ENCODE measurements around the gene FNDC11. TPM values are rescaled to one million over a fixed set of nuclear protein-coding genes. Genes with fewer than 3 reads are reported as not detected.

Gene FNDC11, protein sequence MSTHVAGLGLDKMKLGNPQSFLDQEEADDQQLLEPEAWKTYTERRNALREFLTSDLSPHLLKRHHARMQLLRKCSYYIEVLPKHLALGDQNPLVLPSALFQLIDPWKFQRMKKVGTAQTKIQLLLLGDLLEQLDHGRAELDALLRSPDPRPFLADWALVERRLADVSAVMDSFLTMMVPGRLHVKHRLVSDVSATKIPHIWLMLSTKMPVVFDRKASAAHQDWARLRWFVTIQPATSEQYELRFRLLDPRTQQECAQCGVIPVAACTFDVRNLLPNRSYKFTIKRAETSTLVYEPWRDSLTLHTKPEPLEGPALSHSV
- not detected for polyA plus RNA-seq (2012; ENCODE audit: insufficient read length, low read depth)

DNA sequence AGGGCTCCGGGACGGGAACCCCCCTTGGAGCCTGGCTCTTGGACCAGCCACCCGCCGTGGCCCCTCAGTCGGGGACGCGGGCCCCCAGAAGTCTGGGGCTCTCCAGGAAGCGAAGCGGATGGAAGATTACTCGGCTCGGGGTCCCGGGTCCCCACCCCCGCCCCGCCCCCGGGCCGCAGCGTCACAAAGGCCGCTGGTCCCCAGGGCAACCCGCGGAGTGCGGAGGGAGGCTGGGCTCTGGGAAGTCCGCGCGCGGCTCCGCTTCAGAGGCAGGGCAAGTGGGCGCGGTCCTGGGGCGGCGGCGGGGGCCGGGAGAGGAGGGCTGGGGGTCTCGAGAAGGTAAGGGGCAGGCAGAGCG is at the start of gene FNDC11:
FNDC11 (plus strand) TSS at position 227 of the 358 bp plus-strand sequence. CDS start 1,505 bp downstream, outside the sequence.
- no peak for TF ChIP-seq FOXP2 (optimal IDR thresholded peaks at IDR 0.05; ENCODE audit: borderline replicate concordance, extremely low read depth, extremely low read length, insufficient read depth)
- TF ChIP-seq, protein P1, sequence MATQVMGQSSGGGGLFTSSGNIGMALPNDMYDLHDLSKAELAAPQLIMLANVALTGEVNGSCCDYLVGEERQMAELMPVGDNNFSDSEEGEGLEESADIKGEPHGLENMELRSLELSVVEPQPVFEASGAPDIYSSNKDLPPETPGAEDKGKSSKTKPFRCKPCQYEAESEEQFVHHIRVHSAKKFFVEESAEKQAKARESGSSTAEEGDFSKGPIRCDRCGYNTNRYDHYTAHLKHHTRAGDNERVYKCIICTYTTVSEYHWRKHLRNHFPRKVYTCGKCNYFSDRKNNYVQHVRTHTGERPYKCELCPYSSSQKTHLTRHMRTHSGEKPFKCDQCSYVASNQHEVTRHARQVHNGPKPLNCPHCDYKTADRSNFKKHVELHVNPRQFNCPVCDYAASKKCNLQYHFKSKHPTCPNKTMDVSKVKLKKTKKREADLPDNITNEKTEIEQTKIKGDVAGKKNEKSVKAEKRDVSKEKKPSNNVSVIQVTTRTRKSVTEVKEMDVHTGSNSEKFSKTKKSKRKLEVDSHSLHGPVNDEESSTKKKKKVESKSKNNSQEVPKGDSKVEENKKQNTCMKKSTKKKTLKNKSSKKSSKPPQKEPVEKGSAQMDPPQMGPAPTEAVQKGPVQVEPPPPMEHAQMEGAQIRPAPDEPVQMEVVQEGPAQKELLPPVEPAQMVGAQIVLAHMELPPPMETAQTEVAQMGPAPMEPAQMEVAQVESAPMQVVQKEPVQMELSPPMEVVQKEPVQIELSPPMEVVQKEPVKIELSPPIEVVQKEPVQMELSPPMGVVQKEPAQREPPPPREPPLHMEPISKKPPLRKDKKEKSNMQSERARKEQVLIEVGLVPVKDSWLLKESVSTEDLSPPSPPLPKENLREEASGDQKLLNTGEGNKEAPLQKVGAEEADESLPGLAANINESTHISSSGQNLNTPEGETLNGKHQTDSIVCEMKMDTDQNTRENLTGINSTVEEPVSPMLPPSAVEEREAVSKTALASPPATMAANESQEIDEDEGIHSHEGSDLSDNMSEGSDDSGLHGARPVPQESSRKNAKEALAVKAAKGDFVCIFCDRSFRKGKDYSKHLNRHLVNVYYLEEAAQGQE (IDR thresholded peaks at IDR 0.05; ENCODE audit: insufficient read depth in 1 of 2, low read depth in 2 of 2, low read length in 2 of 2), result no peak
- TF ChIP-seq TAF1 (IDR thresholded peaks at IDR 0.05; ENCODE audit: borderline replicate concordance, insufficient read depth, low read length), result no peak
- no peak for TF ChIP-seq SIN3A (IDR thresholded peaks at IDR 0.05; ENCODE audit: borderline replicate concordance, insufficient read depth, low read length)
- TF ChIP-seq POLR2AphosphoS5 (IDR thresholded peaks at IDR 0.05; ENCODE audit: low read depth, low read length), result no peak

DNA sequence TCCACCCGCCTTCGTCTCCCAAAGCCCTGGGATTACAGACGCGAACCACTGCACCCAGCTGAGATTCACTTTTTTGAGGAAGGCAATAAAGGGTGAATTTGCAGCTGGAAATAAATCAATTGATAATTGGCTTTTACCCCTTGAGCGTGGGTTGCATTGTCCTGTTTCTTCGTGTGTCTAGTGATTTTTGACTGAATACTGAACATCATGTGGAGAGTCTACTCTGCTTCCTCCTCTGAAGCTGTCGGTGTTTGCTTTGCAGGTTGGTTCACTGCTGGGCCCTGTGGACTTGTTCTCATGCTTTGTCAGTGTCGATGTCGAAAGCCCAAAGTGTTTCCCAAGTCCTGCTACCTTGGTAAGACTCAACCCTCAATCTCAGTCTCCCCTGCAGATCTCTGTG is 49.3 kb upstream of the FNDC11 start:
- TF ChIP-seq TAF1 (IDR thresholded peaks at IDR 0.05; ENCODE audit: borderline replicate concordance, insufficient read depth, low read length) (no peak), POLR2AphosphoS5 (IDR thresholded peaks at IDR 0.05; ENCODE audit: low read depth, low read length) (no peak), FOXP2 (optimal IDR thresholded peaks at IDR 0.05; ENCODE audit: borderline replicate concordance, extremely low read depth, extremely low read length, insufficient read depth) (no peak), SIN3A (IDR thresholded peaks at IDR 0.05; ENCODE audit: borderline replicate concordance, insufficient read depth, low read length) (no peak)
- TF ChIP-seq, protein P1 (IDR thresholded peaks at IDR 0.05; ENCODE audit: insufficient read depth in 1 of 2, low read depth in 2 of 2, low read length in 2 of 2), result no peak

DNA sequence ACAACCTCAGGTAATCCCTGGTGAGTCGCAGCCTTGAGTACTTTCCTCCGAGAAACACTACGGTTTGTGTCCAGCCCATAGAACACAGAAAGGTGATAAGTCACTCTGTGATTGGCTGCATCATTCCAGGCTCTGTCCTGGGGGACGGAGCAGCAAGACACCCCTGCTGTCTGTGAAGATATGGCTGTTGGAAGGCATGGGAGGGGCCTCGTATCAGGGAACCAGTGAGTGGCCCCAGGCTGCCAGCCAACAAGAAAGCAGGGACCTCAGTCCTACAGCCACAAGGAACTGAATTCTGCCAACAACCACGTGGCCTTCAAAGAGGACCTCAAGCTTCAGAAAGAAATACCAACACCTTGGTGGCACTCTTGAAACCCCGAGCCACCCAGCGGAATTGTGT is 48.7 kb upstream of the FNDC11 start:
- TF ChIP-seq POLR2AphosphoS5 (IDR thresholded peaks at IDR 0.05; ENCODE audit: low read depth, low read length) (no peak), SIN3A (IDR thresholded peaks at IDR 0.05; ENCODE audit: borderline replicate concordance, insufficient read depth, low read length) (no peak), FOXP2 (optimal IDR thresholded peaks at IDR 0.05; ENCODE audit: borderline replicate concordance, extremely low read depth, extremely low read length, insufficient read depth) (no peak), TAF1 (IDR thresholded peaks at IDR 0.05; ENCODE audit: borderline replicate concordance, insufficient read depth, low read length) (no peak)
- TF ChIP-seq, protein P1 (IDR thresholded peaks at IDR 0.05; ENCODE audit: insufficient read depth in 1 of 2, low read depth in 2 of 2, low read length in 2 of 2), result no peak

DNA sequence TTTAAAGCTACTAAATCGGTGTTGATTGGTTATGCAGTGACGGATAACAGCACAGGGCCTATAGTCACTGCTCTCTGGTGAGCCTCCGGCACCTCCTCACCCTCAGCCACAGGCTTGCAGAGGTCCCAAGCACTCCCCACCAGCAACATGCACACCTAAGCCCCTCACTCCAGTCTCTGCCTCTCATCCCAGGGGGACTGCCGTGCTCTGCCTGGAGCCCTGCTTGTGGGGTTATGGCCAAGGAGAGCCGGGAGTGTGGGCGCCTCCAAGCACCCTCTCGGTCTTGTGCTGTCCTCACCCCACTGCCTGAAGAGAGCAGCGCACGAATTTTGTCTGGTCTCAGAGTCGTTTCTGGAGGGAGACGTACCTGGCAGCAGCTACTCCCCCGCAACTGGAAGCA is 48.2 kb upstream of the FNDC11 start:
- TF ChIP-seq POLR2AphosphoS5 (IDR thresholded peaks at IDR 0.05; ENCODE audit: low read depth, low read length) (no peak), SIN3A (IDR thresholded peaks at IDR 0.05; ENCODE audit: borderline replicate concordance, insufficient read depth, low read length) (no peak), TAF1 (IDR thresholded peaks at IDR 0.05; ENCODE audit: borderline replicate concordance, insufficient read depth, low read length) (no peak)
- TF ChIP-seq, protein P1 (IDR thresholded peaks at IDR 0.05; ENCODE audit: insufficient read depth in 1 of 2, low read depth in 2 of 2, low read length in 2 of 2), result no peak

Measured in PFSK-1 (cell line).